CD14-positive monocyte (primary cell): ENCODE measurements around the gene AZIN2. TPM values are rescaled to one million over a fixed set of nuclear protein-coding genes. Genes with fewer than 3 reads are reported as not detected.

Experiments used
- DNase-seq, 3 donors: peaks; one replicate each; pipeline ENCODE4 v3.0.0-alpha.2; 2011 to 2022
- H2AFZ ChIP-seq: 2 replicates; pipeline ENCODE4 v1.6.0; 2012; ENCODE audit warnings: mild to moderate bottlenecking, low read depth, low read length, inconsistent platforms; ENCODE audit not compliant: insufficient read depth, poor library complexity, severe bottlenecking
- H3K27ac ChIP-seq, 2 donors: 1 replicate in 1 of 2; 2 replicates in 1 of 2; pipeline ENCODE4 v1.5.1; 2012 to 2013; ENCODE audit warnings: low read length in 2 of 2, control low read depth in 1 of 2, inconsistent platforms in 1 of 2, low read depth in 1 of 2, mild to moderate bottlenecking in 1 of 2
- H3K27me3 ChIP-seq, 2 donors: one replicate each; pipeline versions ENCODE4 v1.6.0 to v1.6.1; 2011 to 2013; ENCODE audit warnings: low read length in 2 of 2; ENCODE audit not compliant: control insufficient read depth in 2 of 2, insufficient read depth in 2 of 2
- H3K36me3 ChIP-seq, 2 donors: replicated peaks in 1 of 2; 1 replicate in 1 of 2; 2 replicates in 1 of 2; pipeline versions ENCODE4 v1.5.1 to v1.6.1; 2012 to 2013; ENCODE audit warnings: low read length in 2 of 2, control low read depth in 1 of 2, inconsistent platforms in 1 of 2, mild to moderate bottlenecking in 1 of 2; ENCODE audit not compliant: insufficient read depth in 2 of 2, control insufficient read depth in 1 of 2
- H3K4me1 ChIP-seq, 2 donors: 1 replicate in 1 of 2; 2 replicates in 1 of 2; pipeline versions ENCODE4 v1.5.1 to v1.6.1; 2012 to 2013; ENCODE audit warnings: low read length in 2 of 2, control low read depth in 1 of 2, inconsistent platforms in 1 of 2, mild to moderate bottlenecking in 1 of 2, moderate library complexity in 1 of 2; ENCODE audit not compliant: insufficient read depth in 2 of 2, control insufficient read depth in 1 of 2
- H3K4me2 ChIP-seq: replicated peaks from 2 replicates; pipeline ENCODE3; 2012; ENCODE audit warnings: low read length, moderate library complexity, mild to moderate bottlenecking; ENCODE audit not compliant: poor library complexity, severe bottlenecking; ENCODE audit errors: extremely low read depth
- H3K4me3 ChIP-seq, 3 experiments: fragments of 200-600 bp in 1 of 3; sonication (generic) in 1 of 3; replicated peaks in 1 of 3; 1 replicate in 2 of 3; 2 replicates in 1 of 3; pipeline ENCODE4 v1.5.1; 2011 to 2013; ENCODE audit warnings: low read length in 3 of 3, mild to moderate bottlenecking in 3 of 3, control low read depth in 2 of 3, low read depth in 2 of 3, inconsistent platforms in 1 of 3, moderate library complexity in 1 of 3
- H3K79me2 ChIP-seq: 2 replicates; pipeline ENCODE4 v1.6.0; 2012; ENCODE audit warnings: mild to moderate bottlenecking, control low read depth, inconsistent platforms, low read length, moderate library complexity; ENCODE audit not compliant: insufficient read depth
- H3K9ac ChIP-seq: 2 replicates; pipeline ENCODE4 v1.6.0; 2017; ENCODE audit warnings: low read length, mild to moderate bottlenecking; ENCODE audit not compliant: insufficient read depth, poor library complexity, severe bottlenecking
- H3K9me3 ChIP-seq, 2 donors: replicated peaks in 1 of 2; 1 replicate in 1 of 2; 2 replicates in 1 of 2; pipeline versions ENCODE4 v1.5.1 to v1.6.1; 2012 to 2013; ENCODE audit warnings: low read length in 2 of 2, control low read depth in 1 of 2; ENCODE audit not compliant: control insufficient read depth in 1 of 2, insufficient read depth in 1 of 2
- H4K20me1 ChIP-seq: 2 replicates; pipeline ENCODE4 v1.6.0; 2012; ENCODE audit warnings: mild to moderate bottlenecking, low read length, control low read depth, moderate library complexity; ENCODE audit not compliant: insufficient read depth
- H3K27ac Mint-ChIP-seq, 7 donors: one replicate each; pipeline ENCODE4 v1.8.0; 2020; ENCODE audit warnings: mild to moderate bottlenecking in 7 of 7, mixed read lengths in 7 of 7, moderate library complexity in 6 of 7, inconsistent platforms in 2 of 7
- H3K27me3 Mint-ChIP-seq, 3 donors: one replicate each; pipeline ENCODE4 v1.8.0; 2021 to 2022; ENCODE audit warnings: low read depth in 3 of 3, mild to moderate bottlenecking in 3 of 3, mixed read lengths in 3 of 3, moderate library complexity in 3 of 3, inconsistent platforms in 1 of 3
- H3K36me3 Mint-ChIP-seq, 2 donors: one replicate each; pipeline ENCODE4 v1.8.0; 2020; ENCODE audit warnings: mixed read lengths in 2 of 2, inconsistent platforms in 1 of 2, mild to moderate bottlenecking in 1 of 2
- H3K4me1 Mint-ChIP-seq: one replicate; pipeline ENCODE4 v1.8.0; 2020; ENCODE audit warnings: mild to moderate bottlenecking, mixed read lengths
- H3K4me3 Mint-ChIP-seq, 2 donors: one replicate each; pipeline ENCODE4 v1.8.0; 2020; ENCODE audit warnings: mild to moderate bottlenecking in 2 of 2, mixed read lengths in 2 of 2, moderate library complexity in 1 of 2
- H3K9me3 Mint-ChIP-seq, 7 donors: one replicate each; pipeline ENCODE4 v1.8.0; 2020 to 2022; ENCODE audit warnings: mixed read lengths in 7 of 7, mild to moderate bottlenecking in 6 of 7, moderate library complexity in 6 of 7, inconsistent platforms in 2 of 7
- WGBS: methylation state at CpG from one replicate; pipeline ENCODE4 v1.1.5; 2013; ENCODE audit warnings: missing lambda C conversion rate; ENCODE audit not compliant: insufficient coverage; 5-methylcytosine and 5-hydroxymethylcytosine counted together
- intact Hi-C, 2 donors: fragments of 100-400 bp; cut with micrococcal nuclease; formaldehyde crosslinking; loops; one replicate each; pipeline versions ENCODE4 v1.15.0 to v1.15.1; 2023
- polyA plus RNA-seq, 3 donors: library from polyadenylated mRNA; depleted of rRNA in 1 of 3; unstranded in 2 of 3; stranded (reverse) in 1 of 3; fragments of 300-500 nt in 2 of 3; fragments of >200 nt in 1 of 3; fragmentation: Illumina TruSeq in 2 of 3; gene quantifications; 1 replicate in 2 of 3; 2 replicates in 1 of 3; pipeline ENCODE4 v1.2.3, GENCODE V29; 2012 to 2021
- TF ChIP-seq, protein P1 (sequence below): fragments of 200-600 bp; IDR thresholded peaks from one replicate; pipeline ENCODE4 v1.8.0; 2022; ENCODE audit warnings: antibody characterized with exemption, mild to moderate bottlenecking

Gene AZIN2
- polyA plus RNA-seq, 3 donors = 0.03 to 0.89 TPM; not detected in 1

DNA sequence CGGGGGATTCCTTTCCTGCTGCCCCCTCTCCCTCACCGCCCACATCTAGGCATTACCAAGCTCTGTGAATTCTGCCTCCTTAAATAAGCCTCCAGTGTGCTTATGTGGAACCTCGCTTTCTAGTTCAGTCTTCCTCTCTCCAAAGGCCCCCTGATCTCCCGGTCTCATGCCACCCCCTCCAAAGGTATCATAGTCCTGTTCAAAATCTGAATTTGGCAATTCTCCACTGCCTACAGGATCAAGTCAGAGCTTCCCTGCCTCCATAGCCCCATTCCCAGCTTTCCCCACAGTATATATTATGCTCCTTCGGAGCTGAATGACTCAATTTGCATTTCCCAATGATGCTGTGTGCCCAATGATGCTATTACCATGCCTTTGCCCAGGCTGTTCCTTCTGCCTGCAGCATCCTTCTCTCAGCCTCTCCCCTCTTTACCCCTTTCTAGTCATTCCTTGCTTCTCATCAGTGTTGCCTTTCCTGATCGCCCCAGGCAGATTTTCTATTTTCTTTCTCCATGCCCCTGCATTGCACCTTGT is 1.7 kb downstream of the AZIN2 start:
- H3K36me3 Mint-ChIP-seq = peaks cover 0 to 1% of the 10 kb centered on the region in 2 donors
- 96% methylated on average over 5 of the region's 6 CpGs for WGBS
- H3K27me3 ChIP-seq = peaks cover 18 to 38% of the 10 kb centered on the region in 2 donors
- H3K27ac ChIP-seq = no peak overlapping the region
- H3K27ac Mint-ChIP-seq = no peak overlapping the region
- H3K4me3 ChIP-seq = no peak overlapping the region
- peaks cover 21 to 28% of the 10 kb centered on the region in 2 donors for H3K4me1 ChIP-seq
- no peaks in the 10 kb centered on the region for H3K9me3 ChIP-seq
- intact Hi-C loops = loop anchor here in 1 of 2 donors (10.0 kb wide), 1 partner anchor 148 kb away; no protein-coding TSS in a partner anchor
- H3K9ac ChIP-seq = no peak overlapping the region
- peaks cover 27% of the 10 kb centered on the region for H3K4me1 Mint-ChIP-seq
- no peak for DNase-seq
- TF ChIP-seq, protein P1, sequence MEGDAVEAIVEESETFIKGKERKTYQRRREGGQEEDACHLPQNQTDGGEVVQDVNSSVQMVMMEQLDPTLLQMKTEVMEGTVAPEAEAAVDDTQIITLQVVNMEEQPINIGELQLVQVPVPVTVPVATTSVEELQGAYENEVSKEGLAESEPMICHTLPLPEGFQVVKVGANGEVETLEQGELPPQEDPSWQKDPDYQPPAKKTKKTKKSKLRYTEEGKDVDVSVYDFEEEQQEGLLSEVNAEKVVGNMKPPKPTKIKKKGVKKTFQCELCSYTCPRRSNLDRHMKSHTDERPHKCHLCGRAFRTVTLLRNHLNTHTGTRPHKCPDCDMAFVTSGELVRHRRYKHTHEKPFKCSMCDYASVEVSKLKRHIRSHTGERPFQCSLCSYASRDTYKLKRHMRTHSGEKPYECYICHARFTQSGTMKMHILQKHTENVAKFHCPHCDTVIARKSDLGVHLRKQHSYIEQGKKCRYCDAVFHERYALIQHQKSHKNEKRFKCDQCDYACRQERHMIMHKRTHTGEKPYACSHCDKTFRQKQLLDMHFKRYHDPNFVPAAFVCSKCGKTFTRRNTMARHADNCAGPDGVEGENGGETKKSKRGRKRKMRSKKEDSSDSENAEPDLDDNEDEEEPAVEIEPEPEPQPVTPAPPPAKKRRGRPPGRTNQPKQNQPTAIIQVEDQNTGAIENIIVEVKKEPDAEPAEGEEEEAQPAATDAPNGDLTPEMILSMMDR = no peak
- H3K79me2 ChIP-seq = no peaks in the 10 kb centered on the region
- no peak overlapping the region for H2AFZ ChIP-seq
- no peaks in the 10 kb centered on the region for H3K36me3 ChIP-seq
- H3K9me3 Mint-ChIP-seq = peaks cover 0 to 13% (median 0%) of the 10 kb centered on the region in 7 donors
- H3K4me2 ChIP-seq = no peak overlapping the region
- peaks cover 32 to 50% (median 34%) of the 10 kb centered on the region in 3 donors for H3K27me3 Mint-ChIP-seq
- no peaks in the 10 kb centered on the region for H4K20me1 ChIP-seq
- peak overlapping the region in 1 of 2 donors; percentile 67 for H3K4me3 Mint-ChIP-seq

GRCh38 chr1:33085332-33085731 is 4.4 kb downstream of the AZIN2 start:
- H2AFZ ChIP-seq = no peak overlapping the region
- no peak for DNase-seq
- intact Hi-C loops = loop anchor here in 1 of 2 donors (5.0 to 10.0 kb wide), 2 partner anchors 151 to 208 kb away; no protein-coding TSS in a partner anchor
- H3K27ac ChIP-seq = no peak overlapping the region
- no peaks in the 10 kb centered on the region for H3K36me3 ChIP-seq
- Mint-ChIP-seq H3K9me3 (peaks cover 0 to 9% (median 0%) of the 10 kb centered on the region in 7 donors), H3K36me3 (peaks cover 0 to 1% of the 10 kb centered on the region in 2 donors), H3K27ac (no peak overlapping the region), H3K4me3 (peak overlapping the region in 1 of 2 donors; percentile 32), H3K4me1 (peaks cover 37% of the 10 kb centered on the region), H3K27me3 (peaks cover 23 to 40% (median 25%) of the 10 kb centered on the region in 3 donors)
- H4K20me1 ChIP-seq = no peaks in the 10 kb centered on the region
- peaks cover 15 to 31% of the 10 kb centered on the region in 2 donors for H3K27me3 ChIP-seq
- H3K4me3 ChIP-seq = no peak overlapping the region
- H3K9ac ChIP-seq = no peak overlapping the region
- TF ChIP-seq, protein P1 = no peak
- WGBS = 83% methylated on average over 4 of the region's 4 CpGs
- no peak overlapping the region for H3K4me2 ChIP-seq
- no peaks in the 10 kb centered on the region for H3K79me2 ChIP-seq
- peaks cover 29 to 38% of the 10 kb centered on the region in 2 donors for H3K4me1 ChIP-seq
- no peaks in the 10 kb centered on the region for H3K9me3 ChIP-seq
